WTC11 (cell line): ENCODE data around the gene NEURL4. TPM values are rescaled to one million over a fixed set of nuclear protein-coding genes. Genes with fewer than 3 reads are reported as not detected.

Experiments used
- ATF2 ChIP-seq: sonication (generic); formaldehyde crosslinking; IDR thresholded peaks from 2 replicates; pipeline ENCODE4 v1.8.1; 2022; ENCODE audit warnings: low read depth, missing genetic modification reagents, borderline replicate concordance
- CREM ChIP-seq: sonication (generic); formaldehyde crosslinking; IDR thresholded peaks from 2 replicates; pipeline ENCODE4 v1.8.1; 2022; ENCODE audit warnings: mild to moderate bottlenecking, missing genetic modification reagents, moderate library complexity
- E2F5 ChIP-seq: sonication (generic); formaldehyde crosslinking; IDR thresholded peaks from 2 replicates; pipeline ENCODE4 v1.8.1; 2022; ENCODE audit warnings: mild to moderate bottlenecking, moderate library complexity, missing genetic modification reagents
- ETV6 ChIP-seq: sonication (generic); formaldehyde crosslinking; IDR thresholded peaks from 2 replicates; pipeline ENCODE4 v1.8.1; 2022; ENCODE audit warnings: mild to moderate bottlenecking, missing genetic modification reagents
- FOXK1 ChIP-seq: sonication (generic); formaldehyde crosslinking; IDR thresholded peaks from 2 replicates; pipeline ENCODE4 v1.8.0; 2022; ENCODE audit warnings: mild to moderate bottlenecking, moderate library complexity, missing genetic modification reagents
- NFE2L1 ChIP-seq: sonication (generic); formaldehyde crosslinking; IDR thresholded peaks from 2 replicates; pipeline ENCODE4 v1.8.1; 2023; ENCODE audit warnings: missing genetic modification reagents
- SMAD4 ChIP-seq: sonication (generic); formaldehyde crosslinking; IDR thresholded peaks from 2 replicates; pipeline ENCODE4 v1.8.0; 2022; ENCODE audit warnings: mild to moderate bottlenecking, missing genetic modification reagents
- SP1 ChIP-seq: sonication (generic); formaldehyde crosslinking; conservative IDR thresholded peaks from 2 replicates; pipeline ENCODE4 v1.8.1; 2022; ENCODE audit warnings: missing genetic modification reagents
- TEAD4 ChIP-seq: sonication (generic); formaldehyde crosslinking; IDR thresholded peaks from 2 replicates; pipeline ENCODE4 v1.8.0; 2022; ENCODE audit warnings: mild to moderate bottlenecking, missing genetic modification reagents
- USF1 ChIP-seq: sonication (generic); formaldehyde crosslinking; IDR thresholded peaks from 2 replicates; pipeline ENCODE4 v1.8.0; 2022; ENCODE audit warnings: mild to moderate bottlenecking, missing genetic modification reagents
- USF2 ChIP-seq: sonication (generic); formaldehyde crosslinking; IDR thresholded peaks from 2 replicates; pipeline ENCODE4 v1.8.1; 2023; ENCODE audit warnings: mild to moderate bottlenecking, missing genetic modification reagents, moderate library complexity
- ZBTB43 ChIP-seq: sonication (generic); formaldehyde crosslinking; IDR thresholded peaks from 2 replicates; pipeline ENCODE4 v1.8.1; 2023; ENCODE audit warnings: mild to moderate bottlenecking, missing genetic modification reagents
- ZNF138 ChIP-seq: sonication (generic); formaldehyde crosslinking; conservative IDR thresholded peaks from 2 replicates; pipeline ENCODE4 v1.8.1; 2022; ENCODE audit warnings: mild to moderate bottlenecking, moderate library complexity, missing genetic modification reagents
- ZNF232 ChIP-seq: sonication (generic); formaldehyde crosslinking; IDR thresholded peaks from 2 replicates; pipeline ENCODE4 v1.8.0; 2022; ENCODE audit warnings: mild to moderate bottlenecking, missing genetic modification reagents
- ZNF281 ChIP-seq: sonication (generic); formaldehyde crosslinking; IDR thresholded peaks from 2 replicates; pipeline ENCODE4 v1.8.0; 2023; ENCODE audit warnings: mild to moderate bottlenecking, missing genetic modification reagents
- ZNF416 ChIP-seq: fragments of 250-450 bp; sonication (Bioruptor Pico); IDR thresholded peaks from 2 replicates; pipeline ENCODE4 v1.9.0; 2021; ENCODE audit warnings: mild to moderate bottlenecking, inconsistent platforms
- ZNF532 ChIP-seq: fragments of 250-450 bp; sonication (Bioruptor Pico); IDR thresholded peaks from 2 replicates; pipeline ENCODE4 v1.9.0; 2021; ENCODE audit warnings: mild to moderate bottlenecking, borderline replicate concordance
- total RNA-seq: library from RNA; stranded (reverse); gene quantifications from 3 replicates; pipeline ENCODE4 v1.2.3, GENCODE V29; 2021
- TF ChIP-seq, protein P1 (sequence below): sonication (generic); formaldehyde crosslinking; IDR thresholded peaks from 2 replicates; pipeline ENCODE4 v1.8.0; 2022; ENCODE audit warnings: mild to moderate bottlenecking, missing genetic modification reagents
- TF ChIP-seq, protein P2 (sequence below): fragments of 250-450 bp; sonication (Bioruptor Pico); IDR thresholded peaks from 2 replicates; pipeline ENCODE4 v1.9.0; 2021; ENCODE audit warnings: mild to moderate bottlenecking
- TF ChIP-seq, protein P3 (sequence below): sonication (generic); formaldehyde crosslinking; IDR thresholded peaks from 2 replicates; pipeline ENCODE4 v1.8.1; 2023; ENCODE audit warnings: mild to moderate bottlenecking, moderate library complexity, missing genetic modification reagents

Gene NEURL4
- total RNA-seq, 1 experiment from 2014 or later = 64.4 TPM

- peak; percentile 89 for TF ChIP-seq SP1
- no peak for TF ChIP-seq ZNF416 (CRISPR knock-in tag)
- no peak for TF ChIP-seq TEAD4 (CRISPR knock-in tag)
- peak; percentile 74 for TF ChIP-seq USF2
- TF ChIP-seq USF1 (CRISPR knock-in tag) = peak; percentile 59
- TF ChIP-seq, protein P1, sequence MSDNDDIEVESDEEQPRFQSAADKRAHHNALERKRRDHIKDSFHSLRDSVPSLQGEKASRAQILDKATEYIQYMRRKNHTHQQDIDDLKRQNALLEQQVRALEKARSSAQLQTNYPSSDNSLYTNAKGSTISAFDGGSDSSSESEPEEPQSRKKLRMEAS (CRISPR knock-in tag) = peak; percentile 69; the same call in 1 of the 2 replicates
- no peak for TF ChIP-seq NFE2L1 (CRISPR knock-in tag)
- TF ChIP-seq CREM = peak; percentile 82; the same call in 1 of the 2 replicates
- TF ChIP-seq, protein P2, sequence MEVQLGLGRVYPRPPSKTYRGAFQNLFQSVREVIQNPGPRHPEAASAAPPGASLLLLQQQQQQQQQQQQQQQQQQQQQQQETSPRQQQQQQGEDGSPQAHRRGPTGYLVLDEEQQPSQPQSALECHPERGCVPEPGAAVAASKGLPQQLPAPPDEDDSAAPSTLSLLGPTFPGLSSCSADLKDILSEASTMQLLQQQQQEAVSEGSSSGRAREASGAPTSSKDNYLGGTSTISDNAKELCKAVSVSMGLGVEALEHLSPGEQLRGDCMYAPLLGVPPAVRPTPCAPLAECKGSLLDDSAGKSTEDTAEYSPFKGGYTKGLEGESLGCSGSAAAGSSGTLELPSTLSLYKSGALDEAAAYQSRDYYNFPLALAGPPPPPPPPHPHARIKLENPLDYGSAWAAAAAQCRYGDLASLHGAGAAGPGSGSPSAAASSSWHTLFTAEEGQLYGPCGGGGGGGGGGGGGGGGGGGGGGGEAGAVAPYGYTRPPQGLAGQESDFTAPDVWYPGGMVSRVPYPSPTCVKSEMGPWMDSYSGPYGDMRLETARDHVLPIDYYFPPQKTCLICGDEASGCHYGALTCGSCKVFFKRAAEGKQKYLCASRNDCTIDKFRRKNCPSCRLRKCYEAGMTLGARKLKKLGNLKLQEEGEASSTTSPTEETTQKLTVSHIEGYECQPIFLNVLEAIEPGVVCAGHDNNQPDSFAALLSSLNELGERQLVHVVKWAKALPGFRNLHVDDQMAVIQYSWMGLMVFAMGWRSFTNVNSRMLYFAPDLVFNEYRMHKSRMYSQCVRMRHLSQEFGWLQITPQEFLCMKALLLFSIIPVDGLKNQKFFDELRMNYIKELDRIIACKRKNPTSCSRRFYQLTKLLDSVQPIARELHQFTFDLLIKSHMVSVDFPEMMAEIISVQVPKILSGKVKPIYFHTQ (CRISPR knock-in tag) = no peak
- TF ChIP-seq ZNF232 (CRISPR knock-in tag) = peak; percentile 76; the same call in 1 of the 2 replicates
- TF ChIP-seq ZNF532 (CRISPR knock-in tag) = no peak
- TF ChIP-seq SMAD4 (CRISPR knock-in tag) = no peak
- no peak for TF ChIP-seq ZNF138 (CRISPR knock-in tag)
- peak; percentile 51 for TF ChIP-seq E2F5 (CRISPR knock-in tag)
- TF ChIP-seq, protein P3, sequence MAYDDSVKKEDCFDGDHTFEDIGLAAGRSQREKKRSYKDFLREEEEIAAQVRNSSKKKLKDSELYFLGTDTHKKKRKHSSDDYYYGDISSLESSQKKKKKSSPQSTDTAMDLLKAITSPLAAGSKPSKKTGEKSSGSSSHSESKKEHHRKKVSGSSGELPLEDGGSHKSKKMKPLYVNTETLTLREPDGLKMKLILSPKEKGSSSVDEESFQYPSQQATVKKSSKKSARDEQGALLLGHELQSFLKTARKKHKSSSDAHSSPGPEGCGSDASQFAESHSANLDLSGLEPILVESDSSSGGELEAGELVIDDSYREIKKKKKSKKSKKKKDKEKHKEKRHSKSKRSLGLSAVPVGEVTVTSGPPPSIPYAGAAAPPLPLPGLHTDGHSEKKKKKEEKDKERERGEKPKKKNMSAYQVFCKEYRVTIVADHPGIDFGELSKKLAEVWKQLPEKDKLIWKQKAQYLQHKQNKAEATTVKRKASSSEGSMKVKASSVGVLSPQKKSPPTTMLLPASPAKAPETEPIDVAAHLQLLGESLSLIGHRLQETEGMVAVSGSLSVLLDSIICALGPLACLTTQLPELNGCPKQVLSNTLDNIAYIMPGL = no peak
- no peak for TF ChIP-seq ETV6 (CRISPR knock-in tag)
- peak; percentile 94 for TF ChIP-seq FOXK1 (CRISPR knock-in tag)
- no peak for TF ChIP-seq ATF2
- TF ChIP-seq ZBTB43 (CRISPR knock-in tag) = no peak
- TF ChIP-seq ZNF281 (CRISPR knock-in tag) = 0 out of 2 replicates have a peak, but pooled peaks have one; percentile 50
Observed at GRCh38 chr17:7329374-7329996, 350 bp upstream of the NEURL4 start (continued).
